Spleen (tissue), 11 donors: ENCODE data around the gene DAAM2. TPM values are rescaled to one million over a fixed set of nuclear protein-coding genes. Genes with fewer than 3 reads are reported as not detected.

Experiments
- DNase-seq: peaks from one replicate; pipeline ENCODE4 v3.0.0-alpha.2; 2020
- H3K27ac ChIP-seq, 8 donors: fragments of 200-600 bp; sonication (generic) in 7 of 8; 1 replicate in 4 of 8; 2 replicates in 4 of 8; pipeline versions ENCODE4 v1.5.0 to v1.8.0; 2016 to 2021; ENCODE audit warnings: inconsistent platforms in 4 of 8, mild to moderate bottlenecking in 4 of 8, moderate library complexity in 1 of 8
- H3K27me3 ChIP-seq, 7 donors: fragments of 200-600 bp; sonication (generic) in 6 of 7; replicated peaks in 1 of 7; 1 replicate in 4 of 7; 2 replicates in 3 of 7; pipeline versions ENCODE4 v1.5.0 to v1.8.0; 2016 to 2021; ENCODE audit warnings: inconsistent platforms in 3 of 7, mild to moderate bottlenecking in 1 of 7
- H3K36me3 ChIP-seq, 6 donors: fragments of 200-600 bp; sonication (generic) in 5 of 6; 1 replicate in 4 of 6; 2 replicates in 2 of 6; pipeline versions ENCODE4 v1.5.0 to v1.8.0; 2016 to 2021; ENCODE audit warnings: inconsistent platforms in 2 of 6
- H3K4me1 ChIP-seq, 6 donors: fragments of 200-600 bp; sonication (generic) in 5 of 6; 1 replicate in 3 of 6; 2 replicates in 3 of 6; pipeline versions ENCODE4 v1.5.0 to v1.8.0; 2016 to 2021; ENCODE audit warnings: inconsistent platforms in 3 of 6
- H3K4me3 ChIP-seq, 8 donors: fragments of 200-600 bp; sonication (generic) in 7 of 8; 1 replicate in 4 of 8; 2 replicates in 4 of 8; pipeline versions ENCODE4 v1.5.0 to v1.8.0; 2016 to 2021; ENCODE audit warnings: inconsistent platforms in 4 of 8, mild to moderate bottlenecking in 4 of 8, moderate library complexity in 2 of 8
- H3K9me3 ChIP-seq, 8 donors: fragments of 200-600 bp; sonication (generic) in 7 of 8; 1 replicate in 4 of 8; 2 replicates in 4 of 8; pipeline versions ENCODE4 v1.5.0 to v1.8.0; 2016 to 2021; ENCODE audit warnings: inconsistent platforms in 4 of 8
- CTCF ChIP-seq, 11 experiments: fragments of 200-600 bp in 7 of 11; fragments of 450-650 bp in 4 of 11; sonication (generic) in 4 of 11; IDR thresholded peaks in 8 of 11; conservative IDR thresholded peaks in 3 of 11; 1 replicate in 7 of 11; 2 replicates in 4 of 11; pipeline versions ENCODE4 v1.4.0 to v1.8.0; 2016 to 2021; ENCODE audit warnings: antibody characterized with exemption in 11 of 11, inconsistent platforms in 4 of 11, mild to moderate bottlenecking in 1 of 11
- POLR2A ChIP-seq, 3 donors: fragments of 450-650 bp; IDR thresholded peaks; one replicate each; pipeline ENCODE4 v1.5.1; 2017; ENCODE audit warnings: antibody characterized with exemption in 3 of 3, mild to moderate bottlenecking in 1 of 3
- POLR2AphosphoS5 ChIP-seq, 3 donors: sonication (generic); formaldehyde crosslinking; IDR thresholded peaks; one replicate each; pipeline ENCODE4 v1.5.1; 2017; ENCODE audit warnings: antibody characterized with exemption in 3 of 3
- WGBS, 5 donors: extraction: QIAGEN DNeasy Blood & Tissue Kit in 3 of 5; methylation state at CpG; one replicate each; pipeline versions ENCODE4 v1.1.5 to v1.1.7; 2013 to 2018; 5-methylcytosine and 5-hydroxymethylcytosine counted together
- intact Hi-C: fragments of 100-400 bp; cut with DNase I; formaldehyde crosslinking; loops from one replicate; pipeline ENCODE4 v1.15.0; 2023; ENCODE audit warnings: low total_unique reads
- polyA plus RNA-seq, 3 donors: library from polyadenylated mRNA; stranded (reverse); fragments of 200-250 nt; gene quantifications; one replicate each; pipeline ENCODE4 v1.2.1, GENCODE V29; 2013
- total RNA-seq, 7 donors: library from RNA; depleted of rRNA in 3 of 7; stranded (reverse); fragments of >200 nt in 3 of 7; fragmentation: NEBNext Ultra II Directional in 4 of 7; extraction: Animal tissue kit (Norgen Biotek cat#: 25700) in 4 of 7; gene quantifications; one replicate each; pipeline versions ENCODE4 v1.1.0 to v1.2.1, GENCODE V29; 2016 to 2021
- donor health status: healthy with polysubstance abuse.
- donor health status: DM: no; HTN: no; CAD: no; lungs with moderate emphysema.
- donor health status: DM: no; HTN: no; CAD: no.
- donor health status: Bipolar disorder and iron deficiency.
- donor health status: healthy.
- donor health status: DM: no; HTN: no; CAD: no.
- donor health status: DM: yes; HTN: yes; CAD: no.

DAAM2 gene
- total and polyA plus RNA-seq, 10 donors, result 6.0 to 115 (median 73.8) TPM

- H3K4me3 ChIP-seq, result no peak overlapping the region
- H3K27me3 ChIP-seq, result peaks cover 0 to 8% (median 0%) of the 10 kb centered on the region in 7 donors
- intact Hi-C loops, result no loop called here
- H3K27ac ChIP-seq, result no peak overlapping the region
- DNase-seq, result no peak
- no peaks in the 10 kb centered on the region for H3K36me3 ChIP-seq
- WGBS, 5 donors, result 88 to 94% (median 91%) methylated on average over 2 of the region's 2 CpGs
- no peaks in the 10 kb centered on the region for H3K4me1 ChIP-seq
- TF ChIP-seq POLR2AphosphoS5 (IDR thresholded peaks at IDR 0.05), result no peak
- TF ChIP-seq CTCF (IDR thresholded peaks at IDR 0.05 in 8 of 11, conservative IDR thresholded peaks at IDR 0.05 in 3 of 11), result no peak
- TF ChIP-seq POLR2A (IDR thresholded peaks at IDR 0.05), result no peak
- no peaks in the 10 kb centered on the region for H3K9me3 ChIP-seq
Observed at GRCh38 chr6:39758905-39759605, 33.1 kb upstream of the DAAM2 start.

- no peak for DNase-seq
- intact Hi-C loops, result no loop called here
- H3K27ac ChIP-seq, result no peak overlapping the region
- no peaks in the 10 kb centered on the region for H3K9me3 ChIP-seq
- TF ChIP-seq CTCF (IDR thresholded peaks at IDR 0.05 in 8 of 11, conservative IDR thresholded peaks at IDR 0.05 in 3 of 11), result no peak
- TF ChIP-seq POLR2AphosphoS5 (IDR thresholded peaks at IDR 0.05), result no peak
- WGBS, 5 donors, result 62 to 79% (median 75%) methylated on average over 3 of the region's 3 CpGs
- no peak overlapping the region for H3K4me3 ChIP-seq
- peaks cover 0 to 8% (median 0%) of the 10 kb centered on the region in 7 donors for H3K27me3 ChIP-seq
- H3K36me3 ChIP-seq, result no peaks in the 10 kb centered on the region
- no peaks in the 10 kb centered on the region for H3K4me1 ChIP-seq
Observed at GRCh38 chr6:39760226-39760952, 31.8 kb upstream of the DAAM2 start.

GRCh38 chr6:39765508-39766065, 26.6 kb upstream of the DAAM2 start:
- H3K36me3 ChIP-seq, result no peaks in the 10 kb centered on the region
- peaks cover 0 to 4% (median 0%) of the 10 kb centered on the region in 8 donors for H3K9me3 ChIP-seq
- peaks cover 0 to 9% (median 0%) of the 10 kb centered on the region in 7 donors for H3K27me3 ChIP-seq
- intact Hi-C loops, result no loop called here
- no peak overlapping the region for H3K4me3 ChIP-seq
- DNase-seq, result no peak
- H3K4me1 ChIP-seq, result no peaks in the 10 kb centered on the region
- H3K27ac ChIP-seq, result no peak overlapping the region
- TF ChIP-seq CTCF (IDR thresholded peaks at IDR 0.05 in 8 of 11, conservative IDR thresholded peaks at IDR 0.05 in 3 of 11), result no peak
- TF ChIP-seq POLR2A (IDR thresholded peaks at IDR 0.05), result no peak
- TF ChIP-seq POLR2AphosphoS5 (IDR thresholded peaks at IDR 0.05), result no peak
- 60 to 81% (median 77%) methylated on average over 3 of the region's 3 CpGs for WGBS, 5 donors

GRCh38 chr6:39769012-39769411, 23.2 kb upstream of the DAAM2 start:
- Histone ChIP-seq H3K4me3 (no peak overlapping the region), H3K27me3 (peaks cover 0 to 11% (median 0%) of the 10 kb centered on the region in 7 donors), H3K9me3 (peaks cover 0 to 4% (median 0%) of the 10 kb centered on the region in 8 donors), H3K4me1 (no peaks in the 10 kb centered on the region), H3K27ac (no peak overlapping the region), H3K36me3 (no peaks in the 10 kb centered on the region)
- TF ChIP-seq POLR2AphosphoS5 (IDR thresholded peaks at IDR 0.05), result no peak
- TF ChIP-seq POLR2A (IDR thresholded peaks at IDR 0.05), result no peak
- no peak for TF ChIP-seq CTCF (IDR thresholded peaks at IDR 0.05 in 8 of 11, conservative IDR thresholded peaks at IDR 0.05 in 3 of 11)
- WGBS, 5 donors, result 71 to 80% (median 79%) methylated on average over 5 of the region's 5 CpGs
- DNase-seq, result no peak
- intact Hi-C loops, result no loop called here
